ENCODE results near the gene FLT1. TPM values are rescaled to one million over a fixed set of nuclear protein-coding genes. Genes with fewer than 3 reads are reported as not detected.

Gene FLT1
- total RNA-seq, 1 donor from 2014 or later, result 0.60 TPM

- H3K4me1 Mint-ChIP-seq (ENCODE audit: low read depth), result peaks cover 28% of the 10 kb centered on the region
- no peaks in the 10 kb centered on the region for H3K36me3 Mint-ChIP-seq (ENCODE audit: low read depth)
- DNase-seq (ENCODE audit: low spot score), result no peak
Measured at GRCh38 chr13:28320209-28320608, 174.7 kb downstream of the FLT1 start.

GRCh38 chr13:28319528-28319927 lies 175.4 kb downstream of the FLT1 start:
- no peaks in the 10 kb centered on the region for H3K27me3 Mint-ChIP-seq (ENCODE audit: low read depth)
- no peak overlapping the region for H3K4me3 Mint-ChIP-seq (ENCODE audit: unreplicated experiment)
- peaks cover 4% of the 10 kb centered on the region for H3K9me3 Mint-ChIP-seq (ENCODE audit: low read depth)
- DNase-seq (ENCODE audit: low spot score), result no peak
- peaks cover 21% of the 10 kb centered on the region for H3K4me1 Mint-ChIP-seq (ENCODE audit: low read depth)
- H3K36me3 Mint-ChIP-seq (ENCODE audit: low read depth), result no peaks in the 10 kb centered on the region
- no peak overlapping the region for H3K27ac Mint-ChIP-seq (ENCODE audit: unreplicated experiment)
- no peak for TF ChIP-seq CTCF (IDR thresholded peaks at IDR 0.05)

More at GRCh38 chr13:28320209-28320608, 174.7 kb downstream of the FLT1 start:
- no peak overlapping the region for H3K27ac Mint-ChIP-seq (ENCODE audit: unreplicated experiment)
- TF ChIP-seq CTCF (IDR thresholded peaks at IDR 0.05), result no peak
- no peak overlapping the region for H3K4me3 Mint-ChIP-seq (ENCODE audit: unreplicated experiment)
- H3K9me3 Mint-ChIP-seq (ENCODE audit: low read depth), result peaks cover 4% of the 10 kb centered on the region
- H3K27me3 Mint-ChIP-seq (ENCODE audit: low read depth), result no peaks in the 10 kb centered on the region

GRCh38 chr13:28318496-28318895 lies 176.4 kb downstream of the FLT1 start:
- Mint-ChIP-seq H3K27me3 (ENCODE audit: low read depth) (no peaks in the 10 kb centered on the region), H3K36me3 (ENCODE audit: low read depth) (no peaks in the 10 kb centered on the region), H3K9me3 (ENCODE audit: low read depth) (peaks cover 4% of the 10 kb centered on the region), H3K4me1 (ENCODE audit: low read depth) (peaks cover 16% of the 10 kb centered on the region), H3K4me3 (ENCODE audit: unreplicated experiment) (no peak overlapping the region), H3K27ac (ENCODE audit: unreplicated experiment) (no peak overlapping the region)
- DNase-seq (ENCODE audit: low spot score), result no peak
- TF ChIP-seq CTCF (IDR thresholded peaks at IDR 0.05), result no peak

GRCh38 chr13:28316836-28317235 lies 178.1 kb downstream of the FLT1 start:
- Mint-ChIP-seq H3K27me3 (ENCODE audit: low read depth) (no peaks in the 10 kb centered on the region), H3K27ac (ENCODE audit: unreplicated experiment) (no peak overlapping the region), H3K4me1 (ENCODE audit: low read depth) (peaks cover 5% of the 10 kb centered on the region), H3K4me3 (ENCODE audit: unreplicated experiment) (no peak overlapping the region), H3K9me3 (ENCODE audit: low read depth) (peaks cover 4% of the 10 kb centered on the region), H3K36me3 (ENCODE audit: low read depth) (no peaks in the 10 kb centered on the region)
- TF ChIP-seq CTCF (IDR thresholded peaks at IDR 0.05), result no peak
- DNase-seq (ENCODE audit: low spot score), result no peak

- TF ChIP-seq CTCF (IDR thresholded peaks at IDR 0.05), result no peak
- H3K4me3 Mint-ChIP-seq (ENCODE audit: unreplicated experiment), result no peak overlapping the region
- no peak for DNase-seq (ENCODE audit: low spot score)
- no peak overlapping the region for H3K27ac Mint-ChIP-seq (ENCODE audit: unreplicated experiment)
- H3K36me3 Mint-ChIP-seq (ENCODE audit: low read depth), result no peaks in the 10 kb centered on the region
- H3K4me1 Mint-ChIP-seq (ENCODE audit: low read depth), result peaks cover 4% of the 10 kb centered on the region
- H3K27me3 Mint-ChIP-seq (ENCODE audit: low read depth), result no peaks in the 10 kb centered on the region
- peaks cover 4% of the 10 kb centered on the region for H3K9me3 Mint-ChIP-seq (ENCODE audit: low read depth)
Measured at GRCh38 chr13:28316129-28316528, 178.8 kb downstream of the FLT1 start.

Data from chondrocyte (in vitro differentiated cells).